T-cell (primary cell): ENCODE results near the gene PRDM11. TPM values are rescaled to one million over a fixed set of nuclear protein-coding genes. Genes with fewer than 3 reads are reported as not detected.
"Not testable (repeated sequence)": the region's sequence is repeated elsewhere in the genome, so short reads cannot be mapped to it uniquely, and the experiment has no call there.

Source experiments
- ATAC-seq, 4 experiments: fragments of 200-7000 bp in 3 of 4; fragments of 150-1000 bp in 1 of 4; cut with Tn5 transposase; replicated peaks in 1 of 4; 1 replicate in 3 of 4; 2 replicates in 1 of 4; pipeline ENCODE4 v1.10.0; 2021; ENCODE audit warnings: moderate library complexity in 3 of 4, mild to moderate bottlenecking in 2 of 4, moderate number of reproducible peaks in 1 of 4
- CTCF ChIA-PET, 2 donors: fragments of 300-600 bp; sonication (Branson Sonifier 250); formaldehyde crosslinking; loops; one replicate each; lab custom pipeline; 2022; ENCODE audit warnings: antibody characterized with exemption in 2 of 2; lab: Charles Lee
- POLR2A ChIA-PET, 2 donors: fragments of 300-600 bp; sonication (Branson Sonifier 250); formaldehyde crosslinking; loops; one replicate each; lab custom pipeline; 2022; ENCODE audit warnings: antibody characterized with exemption in 2 of 2; lab: Charles Lee
- DNase-seq, 35 experiments: peaks; one replicate each; pipeline versions ENCODE4 v3.0.0 to v3.0.0-alpha.2; 2013 to 2023
- H3K27ac ChIP-seq: one replicate; pipeline ENCODE4 v1.5.1; 2013; ENCODE audit warnings: low read length
- H3K27me3 ChIP-seq, 2 experiments: replicated peaks in 1 of 2; 1 replicate in 1 of 2; 2 replicates in 1 of 2; pipeline versions ENCODE4 v1.6.1 to v1.7.0; 2013; ENCODE audit warnings: low read length in 1 of 2, mixed read lengths in 1 of 2; ENCODE audit not compliant: control insufficient read depth in 2 of 2, insufficient read depth in 2 of 2; ENCODE audit errors: extremely low read depth in 1 of 2
- H3K36me3 ChIP-seq, 2 donors: 1 replicate in 1 of 2; 2 replicates in 1 of 2; pipeline versions ENCODE4 v1.6.1 to v1.7.0; 2013; ENCODE audit warnings: low read length in 1 of 2; ENCODE audit not compliant: control insufficient read depth in 2 of 2, insufficient read depth in 1 of 2; ENCODE audit errors: extremely low read depth in 1 of 2
- H3K4me1 ChIP-seq, 2 experiments: 1 replicate in 1 of 2; 2 replicates in 1 of 2; pipeline versions ENCODE4 v1.6.1 to v1.7.0; 2013; ENCODE audit warnings: low read length in 2 of 2, mixed read lengths in 1 of 2; ENCODE audit not compliant: insufficient read depth in 2 of 2, control insufficient read depth in 1 of 2; ENCODE audit errors: extremely low read depth in 1 of 2
- H3K4me3 ChIP-seq, 2 donors: 1 replicate in 1 of 2; 2 replicates in 1 of 2; pipeline versions ENCODE4 v1.5.1 to v1.7.0; 2013; ENCODE audit warnings: mild to moderate bottlenecking in 2 of 2, low read length in 1 of 2, moderate library complexity in 1 of 2; ENCODE audit not compliant: control insufficient read depth in 1 of 2; ENCODE audit errors: extremely low read depth in 1 of 2
- H3K9me3 ChIP-seq: 2 replicates; pipeline ENCODE4 v1.7.0; 2013
- H3K27ac Mint-ChIP-seq, 2 donors: one replicate each; pipeline ENCODE4 v1.8.0; 2020 to 2021; ENCODE audit warnings: mild to moderate bottlenecking in 2 of 2, mixed read lengths in 2 of 2
- H3K27me3 Mint-ChIP-seq, 2 donors: one replicate each; pipeline ENCODE4 v1.8.0; 2021 to 2022; ENCODE audit warnings: mixed read lengths in 2 of 2
- H3K36me3 Mint-ChIP-seq: one replicate; pipeline ENCODE4 v1.8.0; 2021; ENCODE audit warnings: mixed read lengths
- H3K4me1 Mint-ChIP-seq, 3 donors: one replicate each; pipeline ENCODE4 v1.8.0; 2020 to 2022; ENCODE audit warnings: mixed read lengths in 3 of 3, mild to moderate bottlenecking in 1 of 3
- H3K4me3 Mint-ChIP-seq, 3 donors: one replicate each; pipeline ENCODE4 v1.8.0; 2020 to 2022; ENCODE audit warnings: mild to moderate bottlenecking in 3 of 3, mixed read lengths in 3 of 3, moderate library complexity in 3 of 3
- H3K9me3 Mint-ChIP-seq, 3 donors: one replicate each; pipeline ENCODE4 v1.8.0; 2020 to 2022; ENCODE audit warnings: mixed read lengths in 3 of 3
- WGBS: methylation state at CpG from one replicate; pipeline ENCODE4 v1.1.5; 2013; ENCODE audit warnings: missing lambda C conversion rate; ENCODE audit not compliant: insufficient coverage; 5-methylcytosine and 5-hydroxymethylcytosine counted together
- total RNA-seq, 35 experiments: library from RNA in 6 of 35; stranded (reverse) in 6 of 35; fragments of 120-200 nt in 1 of 35; gene quantifications; one replicate each; pipeline versions ENCODE4 v1.2.1 to v1.2.4 and lab custom pipeline; 2013 to 2026

Gene PRDM11
- total RNA-seq, 5 donors from 2014 or later (not counting 1 experiment from before 2014, with no cell fraction given) = 8.7 to 12.5 (median 10.6) TPM

- no peaks in the 10 kb centered on the region for H3K36me3 ChIP-seq
- peaks cover 0 to 24% of the 10 kb centered on the region in 2 experiments for H3K27me3 ChIP-seq
- DNase-seq = no peak
- H3K4me1 ChIP-seq = no peaks in the 10 kb centered on the region
- H3K27me3 Mint-ChIP-seq = peaks cover 14 to 15% of the 10 kb centered on the region in 2 donors
- no peaks in the 10 kb centered on the region for H3K9me3 ChIP-seq
- POLR2A ChIA-PET = no interaction called here
- CTCF ChIA-PET = interaction anchor here in 1 of 2 donors (0.5 kb wide), 1 partner anchor 108 kb away, joined by 4 read pairs; no protein-coding TSS in a partner anchor
- H3K4me1 Mint-ChIP-seq = peaks cover 0 to 3% (median 0%) of the 10 kb centered on the region in 3 donors
- H3K9me3 Mint-ChIP-seq = no peaks in the 10 kb centered on the region
- WGBS = 83% methylated on average over 1 of the region's 2 CpGs
- H3K36me3 Mint-ChIP-seq = no peaks in the 10 kb centered on the region
- H3K27ac Mint-ChIP-seq = no peak overlapping the region
- no peak overlapping the region for H3K27ac ChIP-seq
- no peak for ATAC-seq
- no peak overlapping the region for H3K4me3 Mint-ChIP-seq
- H3K4me3 ChIP-seq = no peak overlapping the region
Observed at GRCh38 chr11:45247433-45247832, 101.0 kb downstream of the PRDM11 start.

- no peak overlapping the region for H3K4me3 Mint-ChIP-seq
- H3K27me3 Mint-ChIP-seq = peaks cover 14 to 23% of the 10 kb centered on the region in 2 donors
- 90% methylated on average over 2 of the region's 2 CpGs for WGBS
- peaks cover 0 to 29% of the 10 kb centered on the region in 2 experiments for H3K27me3 ChIP-seq
- CTCF ChIA-PET = no interaction called here
- no peaks in the 10 kb centered on the region for H3K4me1 ChIP-seq
- no peaks in the 10 kb centered on the region for H3K9me3 ChIP-seq
- DNase-seq = no peak
- H3K9me3 Mint-ChIP-seq = no peaks in the 10 kb centered on the region
- no peaks in the 10 kb centered on the region for H3K36me3 Mint-ChIP-seq
- no peak overlapping the region for H3K4me3 ChIP-seq
- POLR2A ChIA-PET = no interaction called here
- H3K4me1 Mint-ChIP-seq = peaks cover 0 to 3% (median 0%) of the 10 kb centered on the region in 3 donors
- H3K27ac Mint-ChIP-seq = no peak overlapping the region
- no peak for ATAC-seq
- H3K27ac ChIP-seq = no peak overlapping the region
- no peaks in the 10 kb centered on the region for H3K36me3 ChIP-seq
Observed at GRCh38 chr11:45248501-45249011, 102.1 kb downstream of the PRDM11 start.

- H3K36me3 ChIP-seq, H3K9me3 Mint-ChIP-seq, CTCF ChIA-PET, H3K4me1 Mint-ChIP-seq, H3K4me3 ChIP-seq, H3K4me3 Mint-ChIP-seq, DNase-seq, POLR2A ChIA-PET, H3K36me3 Mint-ChIP-seq, ATAC-seq, H3K9me3 ChIP-seq, H3K27ac Mint-ChIP-seq, H3K4me1 ChIP-seq, H3K27ac ChIP-seq: not testable (repeated sequence)
- no CpG with 5 or more reads among the region's 1 CpG for WGBS
- H3K27me3 ChIP-seq = peaks cover 0 to 35% of the 10 kb centered on the region in 2 experiments
- peaks cover 14 to 23% of the 10 kb centered on the region in 2 donors for H3K27me3 Mint-ChIP-seq
Observed at GRCh38 chr11:45249372-45249771, 102.9 kb downstream of the PRDM11 start.

GRCh38 chr11:45250035-45250718 is 103.7 kb downstream of the PRDM11 start:
- ChIA-PET CTCF (no interaction called here), POLR2A (no interaction called here)
- H3K4me1 Mint-ChIP-seq = peaks cover 0 to 3% (median 0%) of the 10 kb centered on the region in 3 donors
- H3K27ac Mint-ChIP-seq = no peak overlapping the region
- Histone ChIP-seq H3K27me3 (peaks cover 0 to 35% of the 10 kb centered on the region in 2 experiments), H3K27ac (no peak overlapping the region), H3K4me1 (no peaks in the 10 kb centered on the region), H3K9me3 (no peaks in the 10 kb centered on the region), H3K36me3 (no peaks in the 10 kb centered on the region), H3K4me3 (no peak overlapping the region)
- ATAC-seq (no peak), DNase-seq (no peak)
- no peaks in the 10 kb centered on the region for H3K36me3 Mint-ChIP-seq
- H3K27me3 Mint-ChIP-seq = peaks cover 14 to 25% of the 10 kb centered on the region in 2 donors
- H3K9me3 Mint-ChIP-seq = no peaks in the 10 kb centered on the region
- WGBS = 38% methylated on average over 1 of the region's 3 CpGs
- H3K4me3 Mint-ChIP-seq = no peak overlapping the region

GRCh38 chr11:45252134-45252856 is 105.9 kb downstream of the PRDM11 start:
- DNase-seq = peak in 6 of 35 experiments; percentile 8 to 53 (median 14)
- Histone ChIP-seq H3K9me3 (no peaks in the 10 kb centered on the region), H3K4me1 (no peaks in the 10 kb centered on the region), H3K27me3 (peaks cover 0 to 41% of the 10 kb centered on the region in 2 experiments), H3K36me3 (no peaks in the 10 kb centered on the region), H3K27ac (no peak overlapping the region), H3K4me3 (no peak overlapping the region)
- ChIA-PET POLR2A (no interaction called here), CTCF (interaction anchor here in 1 of 2 donors (0.9 kb wide), 1 partner anchor 11 kb away, joined by 3 read pairs; no protein-coding TSS in a partner anchor)
- Mint-ChIP-seq H3K27ac (no peak overlapping the region), H3K4me3 (no peak overlapping the region), H3K4me1 (peaks cover 0 to 3% (median 0%) of the 10 kb centered on the region in 3 donors), H3K27me3 (peaks cover 19 to 31% of the 10 kb centered on the region in 2 donors), H3K9me3 (no peaks in the 10 kb centered on the region), H3K36me3 (no peaks in the 10 kb centered on the region)
- 55% methylated on average over 22 of the region's 22 CpGs for WGBS
- no peak for ATAC-seq

- Histone ChIP-seq H3K27me3 (peaks cover 0 to 45% of the 10 kb centered on the region in 2 experiments), H3K27ac (no peak overlapping the region), H3K4me1 (no peaks in the 10 kb centered on the region), H3K4me3 (no peak overlapping the region), H3K36me3 (no peaks in the 10 kb centered on the region), H3K9me3 (no peaks in the 10 kb centered on the region)
- POLR2A ChIA-PET = no interaction called here
- ATAC-seq = no peak
- no peaks in the 10 kb centered on the region for H3K9me3 Mint-ChIP-seq
- H3K36me3 Mint-ChIP-seq = no peaks in the 10 kb centered on the region
- CTCF ChIA-PET = interaction anchor here in 1 of 2 donors (0.9 kb wide), 1 partner anchor 11 kb away, joined by 3 read pairs; no protein-coding TSS in a partner anchor
- DNase-seq = no peak
- H3K27ac Mint-ChIP-seq = no peak overlapping the region
- H3K4me3 Mint-ChIP-seq = no peak overlapping the region
- 70% methylated on average over 2 of the region's 3 CpGs for WGBS
- peaks cover 0 to 3% (median 0%) of the 10 kb centered on the region in 3 donors for H3K4me1 Mint-ChIP-seq
- H3K27me3 Mint-ChIP-seq = peaks cover 20 to 31% of the 10 kb centered on the region in 2 donors
Observed at GRCh38 chr11:45252877-45253276, 106.4 kb downstream of the PRDM11 start.
